HCT116 (cell line): Measurements from ENCODE around the gene PITPNC1. TPM values are rescaled to one million over a fixed set of nuclear protein-coding genes. Genes with fewer than 3 reads are reported as not detected.

Experiments
- ATAC-seq: fragments of 200-7000 bp; cut with Tn5 transposase; 2 replicates; pipeline ENCODE4 v1.9.1; 2020; ENCODE audit warnings: mild to moderate bottlenecking, moderate library complexity
- BruUV-seq: library from RNA; stranded (reverse); fragments of 400-500 nt; replicated peaks from 2 replicates; lab custom pipeline; 2021; lab: Mats Ljungman, UMichigan
- CTCF ChIA-PET: fragments of 300-600 bp; sonication (Branson Sonifier 250); formaldehyde crosslinking; loops from one replicate; lab custom pipeline; 2021; ENCODE audit warnings: antibody characterized with exemption; lab: Charles Lee
- POLR2A ChIA-PET: fragments of 300-600, 350-600 bp; sonication (Branson Sonifier 250); formaldehyde crosslinking; loops from one replicate; lab custom pipeline; 2021; ENCODE audit warnings: antibody characterized with exemption; lab: Charles Lee
- RAD21 ChIA-PET, 2 experiments: fragments of 300-600 bp; sonication (Branson Sonifier 250); formaldehyde crosslinking; loops; one replicate each; lab custom pipeline; 2023; ENCODE audit warnings: low total read pairs in 2 of 2; ENCODE audit not compliant: uncharacterized antibody in 2 of 2, unreplicated experiment in 2 of 2, low non-redundant PET in 1 of 2; lab: Charles Lee
- DNase-seq: peaks from one replicate; pipeline ENCODE4 v3.0.0-alpha.2; 2010; ENCODE audit warnings: low read depth, low spot score
- H2AFZ ChIP-seq: fragments of 200-600 bp; shearing (Covaris generic), sonication (generic); 2 replicates; pipeline ENCODE4 v1.6.1; 2017; ENCODE audit warnings: low read depth, mixed run types, mixed read lengths, antibody characterized with exemption, low read length; ENCODE audit not compliant: poor library complexity, severe bottlenecking
- H3K27ac ChIP-seq: 2 replicates; pipeline ENCODE4 v1.5.1; 2012; ENCODE audit warnings: low read depth, low read length
- H3K27me3 ChIP-seq: fragments of 200-600 bp; sonication (generic); 2 replicates; pipeline ENCODE4 v1.6.1; 2016; ENCODE audit warnings: mixed run types, low read length, mixed read lengths; ENCODE audit not compliant: insufficient read depth
- H3K36me3 ChIP-seq, 2 experiments: fragments of 200-500 bp in 1 of 2; fragments of 200-600 bp in 1 of 2; sonication (Bioruptor generic) in 1 of 2; sonication (generic) in 1 of 2; 2 replicates each; pipeline versions ENCODE4 v1.5.1 to v1.6.1; 2014 to 2016; ENCODE audit warnings: low read length in 2 of 2, inconsistent platforms in 1 of 2, mixed read lengths in 1 of 2, mixed run types in 1 of 2; ENCODE audit not compliant: insufficient read depth in 2 of 2, control insufficient read depth in 1 of 2
- H3K4me1 ChIP-seq, 2 experiments: fragments of 200-600 bp in 1 of 2; sonication (generic) in 1 of 2; 2 replicates each; pipeline versions ENCODE4 v1.5.1 to v1.6.1; 2012 to 2017; ENCODE audit warnings: low read length in 2 of 2, inconsistent platforms in 1 of 2, mild to moderate bottlenecking in 1 of 2, mixed read lengths in 1 of 2, mixed run types in 1 of 2, moderate library complexity in 1 of 2; ENCODE audit not compliant: insufficient read depth in 2 of 2, control insufficient read depth in 1 of 2
- H3K4me2 ChIP-seq: fragments of 200-600 bp; sonication (generic); 2 replicates; pipeline ENCODE4 v1.6.1; 2017; ENCODE audit warnings: mixed run types, low read length, mixed read lengths
- H3K4me3 ChIP-seq, 2 experiments: fragments of 200-600 bp in 1 of 2; sonication (generic) in 1 of 2; replicated peaks in 1 of 2; 2 replicates each; pipeline ENCODE4 v1.5.1; 2011 to 2016; ENCODE audit warnings: low read length in 2 of 2, control low read depth in 1 of 2, low read depth in 1 of 2, mild to moderate bottlenecking in 1 of 2, mixed read lengths in 1 of 2, mixed run types in 1 of 2
- H3K79me2 ChIP-seq: fragments of 200-600 bp; sonication (generic); 2 replicates; pipeline ENCODE4 v1.6.1; 2017; ENCODE audit warnings: mild to moderate bottlenecking, mixed run types, low read length, moderate library complexity, mixed read lengths; ENCODE audit not compliant: insufficient read depth
- H3K9ac ChIP-seq: fragments of 200-600 bp; sonication (generic); 2 replicates; pipeline ENCODE4 v1.6.1; 2016; ENCODE audit warnings: low read length, mixed read lengths
- H3K9me2 ChIP-seq: fragments of 200-600 bp; sonication (generic), shearing (Covaris generic); 2 replicates; pipeline ENCODE4 v1.6.1; 2017; ENCODE audit warnings: mixed run types, mild to moderate bottlenecking, moderate library complexity; ENCODE audit not compliant: insufficient read depth
- H3K9me3 ChIP-seq, 2 experiments: fragments of 200-500 bp in 1 of 2; fragments of 200-600 bp in 1 of 2; sonication (Bioruptor generic) in 1 of 2; sonication (generic) in 1 of 2; 2 replicates each; pipeline ENCODE4 v1.6.1; 2014 to 2017; ENCODE audit warnings: low read length in 2 of 2, mixed read lengths in 2 of 2, inconsistent platforms in 1 of 2, low read depth in 1 of 2, mild to moderate bottlenecking in 1 of 2, mixed run types in 1 of 2, moderate library complexity in 1 of 2; ENCODE audit not compliant: control insufficient read depth in 1 of 2, insufficient read depth in 1 of 2
- H4K20me1 ChIP-seq: fragments of 200-600 bp; sonication (generic), shearing (Covaris generic); 2 replicates; pipeline ENCODE4 v1.6.1; 2017; ENCODE audit warnings: mixed run types, mild to moderate bottlenecking, moderate library complexity; ENCODE audit not compliant: insufficient read depth
- CBX3 ChIP-seq: IDR thresholded peaks from 2 replicates; pipeline ENCODE4 v1.6.1; 2012; ENCODE audit warnings: low read depth
- CTCF ChIP-seq, 3 experiments: fragments of 200-600 bp in 1 of 3; sonication (generic) in 1 of 3; IDR thresholded peaks in 2 of 3; conservative IDR thresholded peaks in 1 of 3; 2 replicates each; pipeline ENCODE4 v1.5.1; 2012 to 2017; ENCODE audit warnings: low read depth in 2 of 3, low read length in 2 of 3, antibody characterized with exemption in 1 of 3, borderline replicate concordance in 1 of 3, control low read depth in 1 of 3, mild to moderate bottlenecking in 1 of 3, mixed read lengths in 1 of 3, mixed run types in 1 of 3, moderate library complexity in 1 of 3; ENCODE audit not compliant: insufficient read depth in 1 of 3
- EZH2phosphoT487 ChIP-seq: fragments of 200-600 bp; IDR thresholded peaks from 2 replicates; pipeline ENCODE4 v1.6.1; 2018; ENCODE audit warnings: antibody characterized with exemption, borderline replicate concordance
- FOSL1 ChIP-seq: IDR thresholded peaks from 2 replicates; pipeline ENCODE4 v1.6.1; 2012; ENCODE audit warnings: low read depth
- JUND ChIP-seq: IDR thresholded peaks from 2 replicates; pipeline ENCODE4 v1.6.1; 2012
- REST ChIP-seq: IDR thresholded peaks from 2 replicates; pipeline ENCODE4 v1.6.1; 2012; ENCODE audit warnings: low read depth
- SIN3A ChIP-seq: IDR thresholded peaks from 2 replicates; pipeline ENCODE4 v1.6.1; 2012; ENCODE audit warnings: low read depth
- SP1 ChIP-seq: IDR thresholded peaks from 2 replicates; pipeline ENCODE4 v1.6.1; 2012; ENCODE audit warnings: low read depth
- ZFX ChIP-seq: fragments of 450-650 bp; IDR thresholded peaks from 2 replicates; pipeline ENCODE4 v1.6.1; 2017
- intact Hi-C: fragments of 100-400 bp; cut with micrococcal nuclease; formaldehyde crosslinking; loops from 2 replicates; pipeline ENCODE4 v1.10.0; 2022
- total RNA-seq: library from RNA; stranded (reverse); gene quantifications from one replicate; pipeline ENCODE4 v1.2.1, GENCODE V29; 2021; ENCODE audit not compliant: unreplicated experiment

PITPNC1 gene
- total RNA-seq, 1 experiment from 2014 or later = 41.9 TPM

- ATAC-seq (no peak), DNase-seq (no peak)
- H3K9me3 ChIP-seq = no peaks in the 10 kb centered on the region
- peaks cover 0 to under 1% of the 10 kb centered on the region in 2 experiments; a peak in 1 of 4 replicates for H3K36me3 ChIP-seq
- intact Hi-C loops = loop anchor here (10.0 kb wide), 1 partner anchor 655 kb away; no protein-coding TSS in a partner anchor
- no peaks in the 10 kb centered on the region for H3K27me3 ChIP-seq
- ChIA-PET RAD21 (no interaction called here), POLR2A (no interaction called here), CTCF (no interaction called here)
- TF ChIP-seq SIN3A (no peak), SP1 (no peak), EZH2phosphoT487 (no peak), REST (no peak)
- no peaks in the 10 kb centered on the region for H3K9me2 ChIP-seq
- peaks cover 12 to 36% of the 10 kb centered on the region in 2 experiments; a peak in 3 of 4 replicates for H3K4me1 ChIP-seq
- H2AFZ ChIP-seq = peak overlapping the region; percentile 70
- H4K20me1 ChIP-seq = peaks cover 9% of the 10 kb centered on the region; the same call in 1 of the 2 replicates
- H3K79me2 ChIP-seq = peaks cover 18% of the 10 kb centered on the region
- no peak overlapping the region for H3K27ac ChIP-seq
- H3K9ac ChIP-seq = no peak overlapping the region
- no peak overlapping the region for H3K4me2 ChIP-seq
- no peak overlapping the region for H3K4me3 ChIP-seq
- BruUV-seq = no TSS peak
Observed at GRCh38 chr17:67369676-67370075, 7.4 kb upstream of the PITPNC1 start.

- peak overlapping the region in 1 of 2 experiments; percentile 5; a peak in 1 of 4 replicates for H3K4me3 ChIP-seq
- intact Hi-C loops = no loop called here
- H3K27ac ChIP-seq = no peak overlapping the region
- H3K4me2 ChIP-seq = peak overlapping the region; percentile 34
- ChIA-PET POLR2A (no interaction called here), RAD21 (interaction anchor here in 1 of 2 experiments (0.7 kb wide), 1 partner anchor 315 kb away, joined by 4 read pairs; no protein-coding TSS in a partner anchor), CTCF (interaction anchor here (1.4 to 4.7 kb wide), 2 partner anchors 14 to 229 kb away, joined by 4 to 41 read pairs; no protein-coding TSS in a partner anchor)
- no peaks in the 10 kb centered on the region for H3K36me3 ChIP-seq
- peaks cover 4% of the 10 kb centered on the region; the same call in 1 of the 2 replicates for H3K79me2 ChIP-seq
- H2AFZ ChIP-seq = peak overlapping the region; percentile 76
- peaks cover 21 to 40% of the 10 kb centered on the region in 2 experiments for H3K4me1 ChIP-seq
- BruUV-seq = no TSS peak
- ATAC-seq (no peak), DNase-seq (no peak)
- no peaks in the 10 kb centered on the region for H4K20me1 ChIP-seq
- no peaks in the 10 kb centered on the region for H3K9me2 ChIP-seq
- H3K9me3 ChIP-seq = no peaks in the 10 kb centered on the region
- H3K27me3 ChIP-seq = no peaks in the 10 kb centered on the region
- no peak overlapping the region; the same call in 1 of the 2 replicates for H3K9ac ChIP-seq
- TF ChIP-seq REST (no peak), EZH2phosphoT487 (no peak), CBX3 (no peak), JUND (no peak), CTCF (IDR thresholded peaks at IDR 0.05 in 2 of 3, conservative IDR thresholded peaks at IDR 0.05 in 1 of 3; ENCODE audit: borderline replicate concordance in 1 of 3, insufficient read depth in 1 of 3, low read depth in 2 of 3, low read length in 2 of 3) (no peak), FOSL1 (0 out of 2 replicates have a peak, but pooled peaks have one; percentile 31), ZFX (no peak), SP1 (peak; percentile 17; the same call in 1 of the 2 replicates)
Observed at GRCh38 chr17:67372751-67373150, 4.3 kb upstream of the PITPNC1 start.
